CD4-positive, alpha-beta T cell treated with Interferon gamma for 1 hour (primary cell): Measurements from ENCODE around the gene LIPF.
"Not testable (repeated sequence)": the region's sequence is repeated elsewhere in the genome, so short reads cannot be mapped to it uniquely, and the experiment has no call there.

Experiments
- DNase-seq: peaks from one replicate; pipeline ENCODE4 v3.0.0-alpha.2; 2020

The LIPF gene

GRCh38 chr10:88676283-88677060 lies 12.2 kb downstream of the LIPF start:
- no peak for DNase-seq

- no peak for DNase-seq
Observed at GRCh38 chr10:88680958-88681357, 16.7 kb downstream of the LIPF start.

- no peak for DNase-seq
Observed at GRCh38 chr10:88682491-88682890, 18.2 kb downstream of the LIPF start.

DNA sequence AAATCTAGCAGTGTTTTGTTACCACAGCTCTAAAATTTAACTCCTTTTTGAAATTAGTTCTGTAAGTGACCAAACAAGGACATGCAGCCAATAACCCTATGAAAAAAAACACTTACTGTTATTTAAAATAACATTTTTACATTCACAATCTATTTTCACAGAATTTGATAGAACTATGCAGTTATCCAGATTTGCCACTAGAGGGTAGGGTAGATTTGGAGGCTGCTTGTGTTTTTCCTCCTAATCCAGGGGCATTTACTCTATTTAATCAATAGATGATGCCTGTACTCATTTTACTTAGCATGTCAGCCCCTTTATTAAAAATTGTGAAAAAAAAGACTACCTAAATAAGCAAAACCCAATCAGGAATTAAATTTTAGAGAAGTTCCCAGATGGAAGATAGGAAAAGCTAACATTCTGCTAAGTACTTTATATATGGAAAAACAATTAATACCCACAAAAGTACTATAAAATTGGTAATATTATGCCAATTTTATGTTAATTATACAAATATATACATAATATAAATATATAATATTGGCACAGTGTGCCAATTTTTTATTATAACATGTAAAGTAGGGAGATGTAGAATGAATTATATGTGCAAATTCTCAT lies 23.7 kb downstream of the LIPF start:
- no peak for DNase-seq

DNA sequence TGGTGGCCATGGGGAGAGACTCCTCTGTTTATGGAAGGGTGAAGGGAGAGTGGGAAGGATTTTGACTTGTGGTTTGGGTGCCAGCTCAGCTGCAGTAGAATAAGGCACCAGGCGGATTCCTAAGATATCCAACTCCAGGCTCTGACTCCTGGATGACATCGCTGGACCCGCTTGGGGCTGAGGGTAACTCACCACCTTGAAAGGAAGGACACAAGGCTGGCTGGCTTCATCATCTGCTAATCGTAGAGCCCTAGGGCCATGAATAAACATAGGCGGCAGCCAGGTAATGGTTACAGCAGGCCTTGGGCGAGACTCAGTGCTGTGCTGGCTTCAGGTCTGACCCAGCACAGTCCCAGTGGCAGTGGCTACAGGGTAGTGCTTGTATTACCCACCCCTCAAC lies 25.1 kb downstream of the LIPF start:
- DNase-seq: no peak

- DNase-seq: no peak
Observed at GRCh38 chr10:88693392-88694020, 29.3 kb downstream of the LIPF start.

DNA sequence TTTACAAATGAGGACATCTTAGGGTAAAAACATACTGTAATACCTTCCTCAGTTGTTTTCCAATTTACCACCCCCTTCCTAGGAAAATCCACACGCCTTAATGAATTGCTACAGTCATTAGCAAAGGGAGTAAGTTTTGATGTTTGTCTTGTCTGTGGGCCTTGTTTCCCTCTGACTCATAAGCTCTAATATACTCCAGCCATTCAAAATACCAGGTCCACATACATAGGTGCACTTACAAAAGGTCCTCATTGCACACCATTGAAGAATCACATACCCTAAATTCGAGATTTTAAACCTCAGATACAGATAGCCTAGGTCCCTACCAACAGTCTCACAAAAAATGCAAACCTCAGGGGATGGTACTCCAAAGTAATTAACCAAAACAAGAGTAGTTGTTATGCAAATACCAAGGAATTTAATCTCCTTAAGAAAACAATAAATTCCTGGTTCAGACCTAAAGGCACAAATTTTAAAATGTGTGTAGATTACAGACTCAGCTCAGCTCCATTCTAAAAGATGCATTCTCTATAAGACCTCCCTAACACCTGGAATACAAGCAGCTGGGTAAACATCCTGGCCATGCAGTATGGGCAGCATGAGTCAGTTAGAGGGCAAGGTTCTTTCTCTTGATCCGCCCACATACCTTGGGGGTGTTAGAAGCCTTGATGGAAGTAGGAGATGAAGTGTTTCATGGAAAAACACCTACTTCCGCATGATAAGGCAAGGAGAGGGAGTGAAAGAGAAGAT lies 38.8 kb downstream of the LIPF start:
- DNase-seq: no peak

GRCh38 chr10:88705958-88706357 lies 41.7 kb downstream of the LIPF start, which contains the start of gene LIPK:
TSS of gene LIPK (plus strand) at chr10:88706249. CDS start at chr10:88724544, 18,295 bp downstream.
- no peak for DNase-seq

DNA sequence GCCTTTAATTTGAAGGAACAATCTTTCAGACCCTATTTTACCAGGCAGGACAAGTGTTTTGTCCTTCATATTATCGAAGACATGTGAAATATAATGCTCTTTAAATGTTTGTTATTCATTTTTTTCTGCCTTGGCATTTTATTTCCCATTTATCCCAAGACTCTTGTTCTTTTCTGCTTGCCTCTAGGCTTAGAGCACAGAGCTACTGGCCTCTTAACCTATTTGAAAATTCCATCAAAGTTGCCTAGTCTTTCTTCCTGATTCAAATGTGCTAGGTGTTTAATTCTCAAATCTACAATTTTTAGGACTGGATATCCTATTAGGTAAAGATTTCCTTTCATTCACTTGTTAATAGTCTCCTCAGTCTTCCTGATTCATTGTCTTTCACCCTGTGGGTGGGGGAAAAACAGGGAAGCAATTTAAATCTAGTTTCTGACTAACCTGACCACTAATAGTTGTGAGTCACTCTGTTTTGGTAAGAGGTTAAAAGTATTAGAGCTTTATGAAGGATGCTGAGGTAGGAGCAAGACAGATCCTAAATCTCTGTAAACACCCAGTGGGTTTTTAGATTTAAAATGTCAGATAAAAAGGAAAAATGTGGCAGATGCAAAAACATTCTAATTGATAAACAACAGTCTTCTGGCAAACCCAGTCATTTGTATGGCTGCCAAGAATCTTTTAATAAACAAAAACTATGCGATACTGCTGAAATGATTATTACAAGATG lies 43.4 kb downstream of the LIPF start:
- DNase-seq: no peak

DNA sequence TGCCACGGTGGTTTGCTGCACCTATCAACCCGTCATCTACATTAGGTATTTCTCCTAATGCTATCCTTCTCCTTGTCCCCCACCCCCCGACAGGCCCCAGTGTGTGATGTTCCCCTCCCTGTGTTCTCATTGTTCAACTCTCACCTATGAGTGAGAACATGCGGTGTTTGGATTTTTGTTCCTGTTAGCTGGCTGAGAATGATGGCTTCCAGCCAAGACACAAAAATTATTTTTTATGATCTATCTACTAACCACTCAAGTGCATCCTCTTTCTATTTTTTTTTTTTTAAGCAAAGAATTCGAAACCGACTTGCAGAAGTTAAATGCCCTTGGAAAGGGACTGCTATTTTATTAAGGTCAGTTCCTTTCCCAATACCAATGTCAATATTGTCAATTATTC lies 45.1 kb downstream of the LIPF start:
- not testable (repeated sequence) for DNase-seq

DNA sequence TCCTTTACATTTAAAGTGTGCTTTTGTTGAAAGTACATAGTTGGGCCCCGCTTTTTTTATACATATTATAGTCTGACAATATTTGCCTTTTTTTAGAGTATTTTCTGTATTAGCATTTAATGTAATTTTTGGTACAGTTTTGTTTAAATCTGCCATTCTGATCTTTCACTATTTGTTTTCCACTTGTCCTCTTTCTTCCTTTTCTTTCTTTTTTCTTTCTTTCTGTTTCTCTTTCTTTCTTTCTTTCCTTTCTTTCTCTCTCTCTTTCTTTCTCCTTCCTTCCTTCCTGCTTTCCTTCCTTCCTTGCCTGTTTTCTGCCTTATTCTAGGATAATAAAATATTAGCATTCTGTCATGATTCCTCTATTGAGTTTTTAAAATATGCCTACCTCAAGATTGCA lies 51.3 kb downstream of the LIPF start:
- DNase-seq: no peak

DNA sequence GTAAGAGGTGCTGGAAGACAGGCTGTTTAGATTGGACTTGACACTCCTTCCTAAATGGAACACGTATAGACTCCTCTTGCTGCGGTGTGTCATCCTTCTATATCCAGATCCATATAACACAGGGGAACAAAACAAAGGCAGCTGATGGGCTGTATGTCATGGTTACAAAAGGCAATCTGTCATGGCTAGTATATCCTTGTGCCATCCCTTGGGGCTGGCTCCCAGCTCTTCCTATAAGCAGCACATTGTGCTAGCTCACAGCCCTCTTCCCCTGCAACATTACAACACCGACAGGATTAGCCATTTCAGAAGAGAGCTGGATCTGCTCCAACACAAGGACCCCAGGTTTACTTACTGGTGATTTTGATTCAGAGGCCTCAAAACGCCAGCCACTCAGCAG lies 57.1 kb downstream of the LIPF start:
- DNase-seq: no peak

GRCh38 chr10:88725798-88726197 lies 61.6 kb downstream of the LIPF start:
- no peak for DNase-seq

DNA sequence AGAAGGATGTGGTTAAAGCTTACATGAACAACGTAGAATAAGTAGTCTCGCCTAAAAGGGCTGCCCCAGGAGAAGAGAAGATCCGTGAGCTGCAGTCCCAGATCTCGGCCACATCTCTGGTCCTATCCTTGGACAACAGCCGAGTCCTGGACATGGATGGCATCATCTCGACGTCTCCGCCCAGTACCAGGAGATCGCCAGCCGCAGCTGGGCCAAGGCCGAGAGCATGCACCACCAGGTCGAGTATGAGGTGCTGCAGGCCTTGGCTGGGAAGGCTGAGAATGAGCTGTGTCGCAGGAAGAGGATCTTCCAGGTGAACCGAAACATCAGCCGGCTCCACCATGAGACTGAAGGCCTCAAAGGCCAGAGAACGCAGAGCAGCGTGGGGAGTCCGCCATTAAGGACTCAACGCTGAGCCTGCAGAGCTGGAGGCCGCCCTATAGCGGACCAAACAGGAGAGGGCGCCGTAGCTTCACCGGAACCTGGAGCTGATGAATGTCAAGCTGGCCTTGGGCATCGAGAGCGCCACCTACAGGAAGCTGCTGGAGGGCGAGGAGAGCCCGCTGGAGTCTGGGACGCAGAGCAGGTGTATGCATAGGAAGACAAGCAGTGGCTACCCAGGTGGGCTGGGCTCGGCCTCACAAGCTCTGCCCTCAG lies 64.0 kb downstream of the LIPF start:
- no peak for DNase-seq
